GM12878 (cell line): ENCODE results near the gene ACSF2. TPM values are rescaled to one million over a fixed set of nuclear protein-coding genes. Genes with fewer than 3 reads are reported as not detected.

Source experiments
- ATAC-seq: fragments of 200-7000 bp; cut with Tn5 transposase; 3 replicates; pipeline ENCODE4 v1.9.1; 2020; ENCODE audit warnings: mild to moderate bottlenecking, moderate library complexity
- BruUV-seq: library from RNA; stranded (reverse); fragments of 400-500 nt; replicated peaks from 2 replicates; lab custom pipeline; 2021; lab: Mats Ljungman, UMichigan
- CTCF ChIA-PET: fragments of 300-600 bp; sonication (Branson Sonifier 250); formaldehyde crosslinking; extraction: SDS; loops from one replicate; lab custom pipeline; 2021; ENCODE audit warnings: inconsistent platforms; lab: Yijun Ruan, JAX
- POLR2A ChIA-PET: fragments of 350-600 bp; formaldehyde crosslinking; extraction: SDS; loops from one replicate; lab custom pipeline; 2021; ENCODE audit warnings: inconsistent platforms; lab: Charles Lee
- RAD21 ChIA-PET: fragments of 300-600 bp; sonication (Branson Sonifier 250); formaldehyde crosslinking; loops from one replicate; lab custom pipeline; 2023; ENCODE audit warnings: antibody characterized with exemption; ENCODE audit not compliant: unreplicated experiment; lab: Charles Lee
- SMC1A ChIA-PET: fragments of 300-600 bp; sonication (Branson Sonifier 250); formaldehyde crosslinking; loops from one replicate; lab custom pipeline; 2023; ENCODE audit not compliant: unreplicated experiment, uncharacterized antibody; lab: Charles Lee
- DNase-seq: peaks from one replicate; pipeline ENCODE4 v3.0.0-alpha.2; 2011; ENCODE audit warnings: low read depth, low spot score
- FAIRE-seq: peaks from 3 replicates; lab custom pipeline; 2011; peaks lifted over from hg19 to GRCh38; lab: Jason Lieb, UNC
- H2AFZ ChIP-seq: 2 replicates; pipeline ENCODE4 v1.6.0; 2011; ENCODE audit warnings: low read depth, low read length, control low read depth; ENCODE audit not compliant: control insufficient read depth
- H3K27ac ChIP-seq: 2 replicates; pipeline ENCODE4 v1.5.1; 2011; ENCODE audit warnings: control low read depth; ENCODE audit not compliant: control insufficient read depth, insufficient read depth
- H3K27me3 ChIP-seq, 2 experiments: replicated peaks in 1 of 2; 2 replicates each; pipeline versions ENCODE4 v1.6.0 to v1.6.1; 2011; ENCODE audit warnings: low read length in 1 of 2; ENCODE audit not compliant: control insufficient read depth in 2 of 2, insufficient read depth in 2 of 2
- H3K36me3 ChIP-seq, 2 experiments: 2 replicates each; pipeline ENCODE4 v1.5.1; 2011; ENCODE audit warnings: low read length in 1 of 2; ENCODE audit not compliant: control insufficient read depth in 2 of 2, insufficient read depth in 2 of 2
- H3K4me1 ChIP-seq: 2 replicates; pipeline ENCODE4 v1.6.1; 2011; ENCODE audit warnings: mild to moderate bottlenecking, low read length, moderate library complexity, mixed read lengths; ENCODE audit not compliant: control insufficient read depth, insufficient read depth
- H3K4me2 ChIP-seq: 2 replicates; pipeline ENCODE4 v1.6.0; 2011; ENCODE audit warnings: control low read depth; ENCODE audit not compliant: control insufficient read depth, insufficient read depth
- H3K4me3 ChIP-seq: fragments of 200-600 bp; sonication (generic); 2 replicates; pipeline ENCODE4 v1.5.1; 2016
- H3K79me2 ChIP-seq: 2 replicates; pipeline ENCODE4 v1.6.0; 2011; ENCODE audit warnings: low read length; ENCODE audit not compliant: control insufficient read depth, insufficient read depth
- H3K9ac ChIP-seq: 2 replicates; pipeline ENCODE4 v1.8.0; 2011; ENCODE audit warnings: low read length, control low read depth, mixed read lengths; ENCODE audit not compliant: control insufficient read depth, insufficient read depth
- H3K9me3 ChIP-seq: replicated peaks from 3 replicates; pipeline ENCODE4 v1.5.1; 2011; ENCODE audit warnings: mild to moderate bottlenecking, low read length; ENCODE audit not compliant: control insufficient read depth, insufficient read depth
- H4K20me1 ChIP-seq: 2 replicates; pipeline ENCODE4 v1.6.0; 2011; ENCODE audit not compliant: control insufficient read depth, insufficient read depth
- CHD1 ChIP-seq: IDR thresholded peaks from 2 replicates; pipeline ENCODE4 v1.6.1; 2012; ENCODE audit warnings: low read depth, low read length, improper control_type of control experiment
- CREM ChIP-seq: IDR thresholded peaks from 2 replicates; pipeline ENCODE4 v1.6.1; 2014; ENCODE audit warnings: antibody characterized with exemption, low read depth
- FOXM1 ChIP-seq: IDR thresholded peaks from 2 replicates; pipeline ENCODE4 v1.6.1; 2012; ENCODE audit warnings: low read depth, mild to moderate bottlenecking, inconsistent platforms, low read length, moderate library complexity
- RCOR1 ChIP-seq: conservative IDR thresholded peaks from 2 replicates; pipeline ENCODE4 v1.6.1; 2012; ENCODE audit warnings: low read depth, low read length, improper control_type of control experiment
- SMAD1 ChIP-seq: fragments of 450-650 bp; IDR thresholded peaks from 2 replicates; pipeline ENCODE4 v1.6.1; 2018; ENCODE audit warnings: mild to moderate bottlenecking, low read depth; ENCODE audit not compliant: partially characterized antibody
- SMAD5 ChIP-seq: IDR thresholded peaks from 2 replicates; pipeline ENCODE4 v1.6.1; 2016; ENCODE audit warnings: antibody characterized with exemption, low read depth
- WGBS: methylation state at CpG from one replicate; pipeline ENCODE4 v1.1.6; 2016; ENCODE audit warnings: low lambda C conversion rate; ENCODE audit not compliant: insufficient replicate concordance, insufficient coverage; ENCODE audit errors: missing lambda C conversion rate; 5-methylcytosine and 5-hydroxymethylcytosine counted together
- in situ Hi-C: fragments of 300-500 bp; cut with MboI; formaldehyde crosslinking; loops from 9 replicates; pipeline ENCODE4 v1.14.3; 2018; ENCODE audit warnings: mixed read lengths
- intact Hi-C: fragments of 100-400 bp; cut with micrococcal nuclease; formaldehyde crosslinking; loops from one replicate; pipeline ENCODE4 v1.14.2; 2022; ENCODE audit not compliant: unreplicated experiment
- polyA plus RNA-seq, 11 experiments: library from polyadenylated mRNA; depleted of rRNA in 4 of 11; unstranded in 6 of 11; stranded (reverse) in 5 of 11; fragments of >200 nt; fragmentation: Nextera tagmentation in 4 of 11; fragmentation: Illumina TruSeq in 1 of 11; extraction: Ambion mirVana in 4 of 11; extraction: Trizol in 1 of 11; gene quantifications; 1 replicate in 1 of 11; 2 replicates in 10 of 11; pipeline versions ENCODE4 v1.2.1 to v1.2.3, GENCODE V29; 2011 to 2016; ENCODE audit warnings: inconsistent platforms in 2 of 11, missing spikeins in 2 of 11, low read depth in 1 of 11
- total RNA-seq, 4 experiments: library from RNA; depleted of rRNA in 3 of 4; stranded (reverse); fragments of >200 nt in 3 of 4; fragmentation: Illumina TruSeq in 1 of 4; extraction: Trizol in 1 of 4; gene quantifications; 2 replicates each; pipeline versions ENCODE4 v1.2.1 to v1.2.3, GENCODE V29; 2013 to 2021

ACSF2 gene
- total and polyA plus RNA-seq, 10 of the 15 experiments (the other 5 are each of a cell fraction or from before 2014, with no cell fraction given), result 7.1 to 32.8 (median 16.8) TPM

GRCh38 chr17:50458270-50458669 lies 32.3 kb downstream of the ACSF2 start (continued):
- TF ChIP-seq SMAD5 (no peak), CHD1 (no peak), CREM (no peak), SMAD1 (no peak)

GRCh38 chr17:50458701-50459676 lies 33.0 kb downstream of the ACSF2 start:
- Histone ChIP-seq H3K4me1 (no peaks in the 10 kb centered on the region), H3K27ac (no peak overlapping the region), H3K27me3 (no peaks in the 10 kb centered on the region), H4K20me1 (no peaks in the 10 kb centered on the region), H3K9ac (no peak overlapping the region), H3K4me2 (no peak overlapping the region), H2AFZ (no peak overlapping the region), H3K9me3 (no peaks in the 10 kb centered on the region), H3K36me3 (no peaks in the 10 kb centered on the region), H3K4me3 (no peak overlapping the region), H3K79me2 (no peaks in the 10 kb centered on the region)
- ATAC-seq (no peak), DNase-seq (no peak), FAIRE-seq (no peak)
- 75% methylated on average over 16 of the region's 16 CpGs for WGBS
- ChIA-PET RAD21 (no interaction called here), POLR2A (interaction anchor here (1.2 kb wide), 1 partner anchor 22 kb away, joined by 3 read pairs; no protein-coding TSS in a partner anchor), SMC1A (interaction anchor here (0.5 to 1.3 kb wide), 5 partner anchors 10 to 412 kb away, joined by 3 to 5 read pairs (median 3); no protein-coding TSS in a partner anchor), CTCF (interaction anchor here (1.0 to 1.2 kb wide), 2 partner anchors 22 to 237 kb away, joined by 3 to 4 read pairs; no protein-coding TSS in a partner anchor)
- in situ Hi-C loops, result no loop called here
- no peak for TF ChIP-seq SMAD5
- no peak for TF ChIP-seq FOXM1
- no peak for TF ChIP-seq RCOR1
- intact Hi-C loops, result no loop called here
- BruUV-seq, result no TSS peak
